Measurements from ENCODE around the gene BRMS1.
"Not testable (repeated sequence)": the region's sequence is repeated elsewhere in the genome, so short reads cannot be mapped to it uniquely, and the experiment has no call there.

The BRMS1 gene

DNA sequence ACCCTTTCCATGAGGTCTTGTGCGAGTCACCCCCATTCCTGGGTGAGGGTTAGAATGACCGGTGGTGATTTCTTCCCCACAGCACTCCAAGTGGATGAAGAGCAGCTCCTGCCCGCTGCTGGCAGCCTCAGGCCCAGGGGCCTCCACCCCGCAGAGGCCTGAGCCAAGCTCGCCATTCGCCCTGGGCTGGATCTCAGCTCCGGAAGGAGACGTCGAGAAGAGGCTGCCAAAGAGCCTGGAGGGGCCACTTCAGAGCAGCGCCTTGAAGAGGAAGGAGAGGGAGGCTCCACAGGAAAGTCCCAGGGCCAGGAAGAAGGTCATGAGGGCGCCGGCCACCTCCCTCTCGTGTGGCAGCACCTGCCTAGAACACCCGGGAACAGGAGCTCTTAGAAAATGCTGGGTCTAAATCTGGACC lies 18.3 kb upstream of the BRMS1 start:
- DNase-seq (ENCODE audit: low spot score), result peak; percentile 46

DNA sequence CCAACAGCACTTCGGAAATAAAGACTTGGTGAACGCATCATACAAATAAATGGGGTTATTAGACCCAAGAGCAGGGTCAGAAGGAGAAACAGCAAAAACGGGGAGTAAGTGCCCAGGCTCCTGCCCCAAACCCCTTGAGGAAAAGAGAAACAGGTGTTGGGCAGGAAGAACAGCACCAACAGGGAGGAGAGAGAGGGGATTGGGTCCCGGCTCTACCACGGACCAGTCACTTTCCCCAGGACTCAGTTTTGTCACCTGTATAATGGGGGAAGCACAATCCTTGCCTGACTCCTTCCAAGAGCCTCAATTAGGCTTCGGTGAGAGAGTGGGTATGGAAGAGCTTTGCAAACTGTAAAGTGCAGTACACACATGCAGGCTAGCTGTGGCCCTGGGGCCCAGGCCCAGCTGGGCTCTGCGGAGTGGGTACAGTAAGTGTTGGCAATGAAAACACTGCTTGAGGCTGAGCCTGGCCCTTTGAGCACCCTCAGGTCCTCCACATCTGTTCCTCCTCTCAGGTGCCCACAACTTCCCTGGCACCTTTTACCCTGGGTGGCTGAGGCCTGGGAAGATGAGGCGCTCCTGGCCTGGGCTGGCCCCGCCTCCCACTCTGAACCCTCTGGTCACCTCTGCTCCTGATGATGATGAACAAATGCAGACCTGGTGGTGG lies 17.7 kb upstream of the BRMS1 start:
- peak; percentile 34 for DNase-seq (ENCODE audit: low spot score)

DNA sequence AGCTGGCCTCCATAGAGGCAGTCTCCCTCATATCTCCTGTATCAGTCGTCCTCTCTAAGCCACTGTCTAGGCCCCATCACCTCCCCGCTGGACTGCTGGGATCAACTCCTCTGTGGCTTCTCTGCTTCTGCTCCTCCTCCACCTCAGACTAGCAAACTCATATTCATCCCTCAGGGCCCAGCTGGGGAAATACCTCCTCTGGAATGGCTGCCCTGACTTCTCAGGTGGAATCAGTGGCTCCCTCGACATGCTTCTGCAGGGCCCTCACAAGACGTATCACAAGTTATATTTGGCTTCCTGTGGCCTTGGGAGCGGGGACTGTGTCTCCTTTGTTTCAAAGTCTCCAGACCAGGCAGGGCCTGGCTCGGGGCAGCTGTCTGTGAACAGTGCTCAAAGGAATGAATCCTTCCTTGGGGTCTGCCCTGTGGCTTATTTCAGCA lies 16.6 kb upstream of the BRMS1 start:
- peak; percentile 43 for DNase-seq (ENCODE audit: low spot score)

DNA sequence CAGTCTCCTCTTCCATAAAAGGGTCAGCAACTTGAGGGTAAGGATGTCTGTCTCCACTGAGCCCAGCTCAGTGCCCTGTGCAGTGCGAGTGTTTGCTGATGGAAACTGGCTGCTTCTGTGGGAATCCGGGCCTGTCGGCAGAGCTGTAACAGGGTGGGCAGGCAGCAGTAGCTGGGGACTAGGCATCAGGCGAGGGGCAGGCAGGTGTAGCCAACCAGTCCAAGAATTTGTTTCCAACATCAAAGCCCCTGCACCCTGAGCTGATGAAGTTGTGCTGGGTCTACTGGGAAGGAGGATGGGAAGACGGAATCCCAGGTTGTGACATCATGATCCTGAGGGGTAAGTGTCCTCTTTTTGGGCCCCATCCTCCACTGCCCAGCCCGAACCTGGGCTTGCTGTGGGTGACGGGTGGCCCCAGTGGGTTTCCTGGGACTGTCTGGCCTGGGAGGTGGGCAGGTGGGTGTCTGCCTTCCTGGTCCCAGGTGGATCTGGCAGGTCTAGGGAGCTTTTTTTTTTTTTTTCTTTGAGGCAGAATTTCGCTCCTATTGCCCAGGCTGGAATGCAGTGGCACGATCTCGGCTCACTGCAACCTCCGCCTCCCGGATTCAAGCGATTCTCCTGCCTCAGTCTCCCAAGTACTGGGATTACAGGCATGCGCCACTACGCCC lies 15.6 kb upstream of the BRMS1 start:
- DNase-seq (ENCODE audit: low spot score), result peak; percentile 42

DNA sequence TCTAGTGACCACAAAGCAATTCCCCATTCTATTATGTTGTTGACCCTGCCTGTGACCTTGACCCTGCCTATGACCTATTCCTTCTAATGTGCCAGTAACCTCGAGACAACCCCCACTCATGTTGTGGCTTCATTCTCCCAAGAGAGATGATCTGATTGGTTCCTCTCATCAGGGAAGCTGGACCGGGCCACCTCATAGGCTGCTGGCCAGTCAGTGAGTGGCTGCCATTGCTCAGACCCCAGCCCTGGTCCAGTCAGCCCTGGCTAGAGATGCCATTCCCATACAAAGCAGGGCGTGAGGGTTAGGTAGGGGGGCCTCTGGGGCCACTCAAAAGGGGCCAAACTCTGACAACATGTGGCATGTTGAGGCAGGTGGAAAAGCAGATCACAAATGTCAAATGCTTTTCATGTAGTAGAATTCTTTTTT lies 14.8 kb upstream of the BRMS1 start:
- peak; percentile 62 for DNase-seq (ENCODE audit: low spot score)

DNA sequence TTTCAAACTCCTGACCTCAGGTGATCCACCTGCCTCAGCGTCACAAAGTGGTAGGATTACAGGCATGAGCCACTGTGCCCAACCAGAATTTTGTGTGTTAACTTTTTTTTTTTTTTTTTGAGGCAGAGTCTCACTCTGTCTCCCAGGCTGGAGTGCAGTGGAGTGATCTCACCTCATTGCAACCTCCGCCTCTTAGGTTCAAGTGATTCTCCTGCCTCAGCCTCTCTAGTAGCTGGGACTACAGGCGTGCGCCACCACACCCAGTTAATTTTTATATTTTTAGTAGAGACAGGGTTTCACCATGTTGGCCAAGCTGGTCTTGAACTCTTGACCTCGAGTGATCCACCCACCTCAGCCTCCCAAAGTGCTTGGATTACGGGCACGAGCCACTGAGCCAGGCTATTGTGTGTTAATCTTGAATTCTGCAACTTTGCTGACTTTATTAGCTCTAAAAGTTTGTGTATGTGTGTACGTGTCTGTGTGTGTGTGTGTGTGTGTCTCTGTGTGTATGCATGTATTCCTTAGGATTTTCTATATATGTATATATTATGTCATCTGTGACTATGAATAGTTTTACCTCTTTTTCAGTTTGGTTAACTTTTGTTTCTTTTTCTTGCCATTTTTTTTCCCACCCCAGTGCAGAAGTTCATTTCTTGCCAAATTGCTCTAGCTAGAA lies 5.8 kb upstream of the BRMS1 start:
- DNase-seq (ENCODE audit: low spot score), result not testable (repeated sequence)

DNA sequence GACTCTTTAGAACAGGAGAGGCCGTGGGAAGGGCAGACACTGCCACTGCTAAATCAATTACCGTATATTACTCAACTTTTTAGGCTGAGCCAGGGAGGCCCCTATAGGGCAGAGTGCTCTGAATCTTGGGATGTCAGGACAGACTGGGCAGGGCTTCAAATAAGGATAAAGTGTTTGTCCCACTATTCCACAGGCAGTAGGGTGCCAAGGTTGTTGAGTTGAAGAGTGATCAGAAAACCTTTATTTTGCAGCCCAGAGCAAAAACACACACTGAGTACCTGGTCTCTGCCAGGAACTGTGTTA lies 4.1 kb upstream of the BRMS1 start:
- no peak for DNase-seq (ENCODE audit: low spot score)

DNA sequence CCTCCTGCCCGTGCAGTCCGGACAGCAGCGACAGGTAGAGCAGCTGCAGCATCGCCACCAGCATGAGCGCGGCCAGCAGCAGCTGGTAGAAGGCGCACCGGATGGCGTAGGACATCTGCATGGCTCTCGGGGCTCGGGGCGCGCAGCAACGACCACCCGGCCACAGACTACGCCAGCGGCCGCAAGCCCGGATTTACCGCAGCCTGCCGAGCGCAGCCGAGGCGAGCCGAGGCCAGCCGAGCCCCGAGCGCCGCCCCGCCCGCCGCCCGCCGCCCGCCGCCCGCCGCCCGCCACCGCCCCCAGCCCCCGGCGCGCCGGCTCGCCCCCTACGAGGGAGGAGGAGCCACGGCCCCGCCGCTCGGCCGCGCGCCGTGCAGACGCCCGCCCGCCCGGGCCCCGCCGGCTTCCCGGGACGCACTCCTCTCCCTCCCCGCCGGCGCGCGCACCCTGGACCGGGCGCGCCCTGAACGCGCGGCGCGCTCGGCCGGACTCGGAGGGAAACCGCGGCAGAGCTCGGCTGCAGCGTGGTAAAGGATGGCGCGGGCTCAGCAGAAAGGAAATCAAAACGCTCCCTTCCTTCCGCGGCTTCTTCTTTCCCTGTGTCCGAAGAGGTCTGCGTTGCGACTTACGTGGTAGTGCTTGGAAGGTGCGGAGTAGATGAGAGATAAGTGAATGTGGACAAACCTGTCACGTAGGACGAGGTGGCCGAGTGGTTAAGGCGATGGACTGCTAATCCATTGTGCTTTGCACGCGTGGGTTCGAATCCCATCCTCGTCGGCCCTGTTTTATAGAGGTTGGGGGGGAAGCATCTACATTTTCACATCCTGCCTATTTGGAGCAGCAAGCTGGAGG lies 2.7 kb upstream of the BRMS1 start, which contains the start of gene B4GAT1:
TSS of gene B4GAT1 (minus strand) at position 205 of the 852 bp plus-strand sequence. CDS start at position 121, 84 bp downstream.
- peak; percentile 95 for DNase-seq (ENCODE audit: low spot score)

DNA sequence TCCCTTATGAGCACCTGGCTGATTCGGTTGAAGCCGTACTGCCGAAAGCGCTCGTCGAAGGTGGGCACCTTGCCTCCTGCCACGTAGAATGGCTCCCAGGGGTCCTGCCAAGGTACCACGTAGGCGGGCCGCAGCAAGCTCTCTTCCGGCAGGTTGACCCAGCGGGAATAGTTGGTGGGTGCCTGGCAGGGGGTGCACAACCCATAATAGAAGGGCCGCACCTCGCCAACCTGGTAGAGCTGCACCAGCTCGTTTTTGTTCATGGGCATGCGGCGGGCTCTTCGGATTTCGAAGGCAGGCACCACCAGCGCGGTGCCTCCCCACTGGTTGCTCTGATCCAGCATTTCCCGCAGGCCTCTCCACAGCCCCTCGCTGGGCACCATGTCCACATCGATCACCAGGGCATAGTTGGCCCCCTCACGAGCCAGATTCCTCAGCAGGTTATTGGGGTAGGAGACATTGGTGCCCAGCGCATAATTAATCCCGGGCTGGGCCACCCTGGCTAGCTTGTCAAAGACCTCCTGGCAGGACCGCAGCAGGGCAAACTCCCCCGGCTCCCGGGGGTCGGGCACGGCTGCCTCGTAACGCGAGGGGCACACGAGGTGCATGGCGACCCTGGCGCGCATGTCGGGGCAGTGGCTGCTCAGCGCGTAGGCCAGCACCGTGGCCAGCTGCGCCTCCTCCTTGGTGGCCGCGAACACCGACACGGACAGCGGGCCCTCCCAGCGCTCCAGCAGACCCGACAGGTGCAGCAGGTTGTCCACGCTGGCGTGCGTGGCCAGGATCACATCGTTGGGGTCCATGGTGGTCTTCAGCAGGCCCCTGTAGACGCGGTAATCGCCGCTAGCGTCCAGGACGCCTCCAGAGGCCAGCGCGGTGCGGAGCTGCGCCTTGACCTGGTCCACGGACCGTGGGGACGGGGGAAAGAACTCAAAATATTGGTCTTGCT lies 1.8 kb upstream of the BRMS1 start:
- DNase-seq (ENCODE audit: low spot score), result no peak

DNA sequence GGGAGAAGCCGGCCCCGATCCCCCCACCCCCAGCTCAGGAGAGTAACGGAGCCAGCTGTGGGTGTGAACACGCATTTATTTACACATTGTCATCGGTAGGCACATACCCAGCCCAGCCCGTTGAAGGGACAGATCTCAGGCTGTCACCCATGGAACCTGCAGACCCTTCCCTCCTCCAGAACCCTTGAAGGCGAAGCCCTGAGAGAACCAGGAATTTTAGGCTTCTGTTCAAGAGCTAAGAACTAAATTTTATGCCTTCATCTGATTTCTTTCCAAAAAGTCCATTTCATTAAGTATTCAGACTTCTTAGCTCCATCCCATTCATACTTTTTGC lies 379 bp upstream of the BRMS1 start:
- DNase-seq (ENCODE audit: low spot score), result no peak

DNA sequence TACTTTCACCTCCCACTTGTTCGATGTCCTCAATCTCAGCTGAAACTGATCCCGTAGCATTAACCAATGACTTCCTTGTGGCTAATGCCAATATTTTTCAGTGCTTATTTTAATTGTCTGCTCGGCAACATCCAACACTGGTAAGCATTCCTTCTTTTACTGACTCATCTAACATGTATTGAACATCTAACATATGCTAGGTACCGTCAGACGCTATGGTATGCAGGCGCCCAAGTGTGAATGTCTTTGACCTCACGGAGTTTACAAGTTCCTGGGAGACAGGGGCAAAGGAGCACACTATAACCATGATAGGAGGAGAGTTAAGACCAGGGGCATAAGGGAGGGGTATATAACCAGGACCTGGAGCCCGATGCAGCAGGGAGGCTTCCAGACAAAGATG lies 1.7 kb downstream of the BRMS1 start:
- no peak for DNase-seq (ENCODE audit: low spot score)

DNA sequence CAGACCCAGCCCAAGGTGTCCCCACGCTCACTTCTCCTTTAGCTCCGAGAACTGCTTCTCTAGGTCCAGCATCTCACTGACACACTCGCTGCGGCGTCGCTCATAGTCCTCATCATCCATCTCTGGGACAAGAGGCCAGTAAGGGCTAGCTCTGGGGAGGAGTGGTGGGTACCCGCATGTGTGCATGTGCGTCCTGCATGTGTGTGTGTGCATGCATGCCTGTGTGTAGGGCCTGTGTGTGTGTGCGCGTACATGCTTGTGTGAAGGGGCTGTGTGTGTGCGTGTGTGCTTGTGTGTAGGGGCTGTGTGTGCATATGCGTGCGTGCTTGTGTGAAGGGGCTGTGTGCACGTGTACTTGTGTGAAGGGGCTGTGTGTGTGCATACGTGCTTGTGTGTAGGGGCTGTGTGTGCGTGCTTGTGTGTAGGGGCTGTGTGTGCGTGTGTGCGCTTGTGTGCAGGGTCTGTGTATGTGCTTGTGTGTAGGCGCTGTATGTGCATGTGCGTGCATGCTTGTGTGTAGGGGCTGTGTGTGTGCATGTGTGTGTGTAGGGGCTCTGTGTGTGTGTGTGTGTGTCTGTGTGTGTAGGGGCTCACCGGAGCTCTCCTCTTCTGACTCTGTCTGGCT lies 3.3 kb downstream of the BRMS1 start:
- no peak for DNase-seq (ENCODE audit: low spot score)

DNA sequence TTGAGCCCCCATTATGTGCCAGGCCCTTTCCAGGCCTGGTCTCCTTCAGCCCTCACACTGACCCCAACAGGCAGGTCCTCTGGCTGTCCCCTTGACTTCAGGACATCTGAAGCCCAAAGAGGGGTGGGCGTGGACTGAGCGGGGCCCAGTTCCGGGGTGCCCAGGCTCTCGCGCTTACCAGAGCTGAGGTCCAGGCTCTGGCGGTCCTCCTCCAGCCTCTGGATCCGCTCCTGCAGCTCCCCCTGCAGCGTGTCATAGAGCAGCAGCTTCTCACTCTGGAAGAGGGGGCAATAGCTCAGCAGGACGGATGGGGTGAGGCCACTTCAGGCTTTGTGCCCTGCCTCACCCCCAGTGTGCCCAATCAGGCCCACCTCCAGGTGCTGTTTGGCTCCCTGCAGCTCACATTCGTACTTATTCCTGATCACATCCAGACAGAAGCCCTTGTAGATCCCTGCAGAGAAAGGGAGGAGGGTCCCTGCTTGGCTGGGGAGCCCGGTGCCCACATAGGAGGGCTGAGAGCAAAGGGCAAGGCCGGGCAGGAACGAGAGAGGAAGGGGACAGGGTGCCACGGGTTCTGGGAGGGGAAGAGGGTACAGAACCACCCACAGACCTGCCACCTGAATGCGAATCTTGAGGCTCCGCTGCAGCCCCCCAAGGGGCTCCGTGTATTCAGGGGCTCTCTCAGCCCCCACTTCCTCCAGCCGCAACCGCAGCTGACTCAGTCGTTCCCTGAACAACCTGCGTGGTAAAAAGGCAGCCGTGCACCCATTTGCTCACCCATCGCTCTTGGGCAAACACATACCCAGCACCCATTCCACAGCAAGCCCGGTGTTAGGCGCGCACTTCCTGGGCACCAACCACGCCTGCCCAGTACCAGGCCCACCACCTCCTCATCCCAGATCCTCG lies 4.1 kb downstream of the BRMS1 start:
- DNase-seq (ENCODE audit: low spot score), result no peak

DNA sequence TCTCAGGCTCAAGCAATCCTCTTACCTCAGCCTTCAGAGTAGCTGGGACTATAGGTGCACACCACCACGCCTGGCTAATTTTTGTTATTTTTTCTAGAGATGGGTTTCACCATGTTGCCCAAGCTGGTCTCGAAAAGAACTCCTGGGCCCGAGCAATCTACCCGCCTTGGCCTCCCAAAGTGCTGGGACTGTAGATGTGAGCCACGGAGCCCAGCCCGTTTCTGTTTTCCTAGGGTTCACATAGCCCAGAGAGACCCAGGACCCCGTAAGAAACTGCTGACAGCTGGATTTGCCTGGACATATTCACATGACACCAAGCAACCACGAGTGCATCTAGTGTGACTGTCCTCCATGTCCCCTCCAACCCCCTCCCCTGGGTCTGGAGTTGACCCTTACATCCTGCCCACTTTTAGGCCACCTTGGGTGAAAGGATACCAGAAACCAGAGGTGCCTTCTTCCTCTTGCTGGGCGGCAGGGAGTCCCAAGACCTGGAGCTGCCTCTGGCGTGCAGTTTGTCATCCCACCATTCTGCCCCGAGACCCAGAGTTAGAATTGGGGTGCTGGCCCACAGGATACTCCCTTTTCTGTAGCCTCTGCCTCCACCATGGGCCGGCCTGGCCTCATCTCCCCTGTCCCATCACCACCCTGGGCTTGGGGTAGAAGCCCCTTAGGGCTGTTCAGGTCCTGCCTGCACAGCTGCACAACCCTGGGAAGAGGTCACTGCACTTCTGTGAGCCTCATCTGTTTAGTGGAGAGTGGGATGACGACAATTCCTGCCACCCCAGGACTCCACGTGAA lies 5.0 kb downstream of the BRMS1 start:
- no peak for DNase-seq (ENCODE audit: low spot score)

DNA sequence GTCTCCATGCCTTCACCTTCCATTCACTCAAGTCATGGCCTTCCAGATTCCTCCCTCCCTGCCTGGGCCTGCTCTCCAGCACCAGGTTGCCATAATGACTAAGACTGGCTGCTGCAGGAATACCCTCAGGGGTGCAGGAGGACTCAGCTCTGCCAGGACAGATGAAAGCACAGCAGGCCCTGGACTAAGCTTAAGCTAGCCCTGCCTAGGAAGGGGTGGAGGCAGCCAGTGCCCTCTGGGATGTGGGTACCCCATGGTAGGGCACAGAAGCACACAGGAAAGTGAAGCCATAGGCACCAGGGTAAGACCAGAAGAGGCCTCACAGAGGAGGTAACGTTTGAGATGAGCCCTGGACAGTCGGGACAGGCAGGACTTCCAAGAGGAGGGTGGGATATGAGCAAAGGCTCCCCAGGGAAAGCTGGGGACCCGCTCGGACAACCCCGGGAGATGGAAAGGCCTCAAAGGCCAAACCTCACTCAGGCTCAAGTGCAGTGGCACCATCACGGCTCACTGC lies 5.7 kb downstream of the BRMS1 start:
- no peak for DNase-seq (ENCODE audit: low spot score)

DNA sequence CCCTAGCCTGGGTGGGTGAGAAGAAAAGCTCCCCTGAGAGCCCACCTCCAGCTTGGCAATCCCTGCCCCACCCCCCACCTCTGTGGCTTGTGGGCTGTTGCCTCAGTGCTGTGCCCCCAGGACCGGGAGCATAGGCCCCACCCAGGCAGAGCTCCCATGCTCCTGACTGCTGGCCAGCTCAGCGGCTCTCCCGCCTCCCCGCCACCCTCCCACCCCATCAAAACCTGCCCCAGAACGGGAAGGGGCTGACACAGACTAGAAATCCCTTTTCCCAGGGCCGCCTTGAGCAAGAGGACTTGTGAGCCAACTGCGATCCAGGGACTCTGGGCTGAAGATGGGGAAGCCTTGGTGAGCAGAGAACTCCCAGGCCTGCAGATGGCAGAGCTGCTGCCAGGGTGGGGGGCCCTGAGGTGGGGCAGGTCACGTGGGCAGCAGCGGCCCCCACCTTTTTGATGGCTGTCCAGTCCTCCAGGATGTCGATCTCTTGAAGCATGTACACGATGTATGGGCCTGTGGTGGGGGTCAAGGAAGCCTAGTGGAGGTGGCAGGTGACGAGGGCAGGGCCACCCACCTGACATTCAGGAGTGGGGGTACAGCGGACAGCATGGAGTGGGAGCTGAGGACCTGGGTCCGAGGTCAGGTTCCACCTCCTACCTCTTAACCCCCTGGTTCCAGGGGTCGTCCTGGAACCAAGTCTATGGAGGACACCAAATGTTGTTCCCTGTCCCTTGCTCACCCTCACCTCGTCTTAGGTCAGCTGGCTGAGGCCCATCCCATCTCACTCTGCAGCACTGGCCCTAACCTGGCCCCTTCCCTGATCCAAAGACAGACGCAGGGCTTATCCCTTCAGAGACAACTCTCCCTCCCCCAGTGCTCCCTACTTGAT lies 6.4 kb downstream of the BRMS1 start:
- DNase-seq (ENCODE audit: low spot score), result no peak

DNA sequence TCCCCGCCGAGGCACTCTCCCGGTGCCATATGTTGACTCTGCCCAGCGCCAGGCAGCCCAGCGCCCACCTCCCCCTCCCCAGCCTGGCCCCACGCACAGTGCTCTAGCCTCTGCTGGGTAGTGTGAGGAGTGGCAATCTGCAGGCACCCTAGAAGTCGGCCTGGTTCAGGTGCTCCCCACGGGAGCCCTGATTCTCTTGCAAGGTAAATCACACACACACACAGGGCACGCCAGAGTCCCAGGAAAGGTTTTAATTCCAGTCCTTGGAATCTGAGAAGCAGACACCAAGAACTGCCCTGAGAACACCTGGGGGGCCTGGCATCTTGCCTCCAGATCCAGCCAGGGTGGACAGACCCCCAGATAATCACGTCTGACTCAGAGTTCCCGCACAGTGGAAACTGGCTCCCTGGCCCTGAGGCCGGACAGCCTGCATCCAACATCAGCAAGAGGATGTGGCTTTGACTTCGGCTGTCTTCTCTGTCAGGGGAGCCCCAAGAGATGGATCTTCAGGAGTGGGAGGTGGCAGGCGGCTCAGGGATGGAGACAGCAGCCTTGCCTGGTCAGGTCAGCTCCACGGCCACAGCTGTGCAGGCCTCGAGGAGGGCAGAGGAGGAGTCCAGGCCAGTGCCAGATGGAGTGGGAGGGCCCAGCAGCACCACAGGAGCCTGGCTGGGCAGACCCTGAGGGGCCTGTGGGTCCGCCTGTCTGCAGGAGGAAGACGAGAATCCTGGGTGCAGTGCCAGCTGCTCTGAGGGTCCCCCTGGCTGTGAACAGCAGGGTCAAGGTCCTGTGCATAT lies 7.6 kb downstream of the BRMS1 start:
- DNase-seq (ENCODE audit: low spot score), result no peak

Measured in HuH-7 (cell line).